ENCODE data around the gene MTUS2. TPM values are rescaled to one million over a fixed set of nuclear protein-coding genes. Genes with fewer than 3 reads are reported as not detected.

The MTUS2 gene
- total and polyA plus RNA-seq, 2 experiments from 2014 or later = 0.27 to 0.38 TPM

- Mint-ChIP-seq H3K4me3 (no peak overlapping the region), H3K4me1 (peaks cover 31% of the 10 kb centered on the region), H3K9me3 (no peaks in the 10 kb centered on the region), H3K27ac (no peak overlapping the region), H3K36me3 (ENCODE audit: low read depth) (no peaks in the 10 kb centered on the region), H3K27me3 (ENCODE audit: insufficient read depth, low read depth, poor library complexity) (peaks cover 4% of the 10 kb centered on the region)
- no peak for TF ChIP-seq ZNF114 (CRISPR knock-in tag; IDR thresholded peaks at IDR 0.05)
- TF ChIP-seq ETS1 (IDR thresholded peaks at IDR 0.05) = no peak
- no peak for TF ChIP-seq ZNF331 (CRISPR knock-in tag; IDR thresholded peaks at IDR 0.05; ENCODE audit: low read depth)
- no peak for TF ChIP-seq STAT1 (IDR thresholded peaks at IDR 0.05; ENCODE audit: unreplicated experiment)
- TF ChIP-seq REST (IDR thresholded peaks at IDR 0.05; ENCODE audit: unreplicated experiment) = no peak
- TF ChIP-seq EZH2 (IDR thresholded peaks at IDR 0.05; ENCODE audit: low read depth, unreplicated experiment) = no peak
- no peak for TF ChIP-seq CREB1 (CRISPR knock-in tag; IDR thresholded peaks at IDR 0.05; ENCODE audit: low read depth)
- TF ChIP-seq CTCF (conservative IDR thresholded peaks at IDR 0.05; ENCODE audit: low read depth in 2 of 2) = no peak
- TF ChIP-seq JUNB (IDR thresholded peaks at IDR 0.05; ENCODE audit: unreplicated experiment) = no peak
- no peak for TF ChIP-seq ZNF462 (CRISPR knock-in tag; IDR thresholded peaks at IDR 0.05)
- no peak for TF ChIP-seq POLR2AphosphoS5 (IDR thresholded peaks at IDR 0.05; ENCODE audit: low read depth)
- TF ChIP-seq NANOG (IDR thresholded peaks at IDR 0.05; ENCODE audit: borderline replicate concordance) = no peak
- Histone ChIP-seq H4K20me1 (replicated peaks; ENCODE audit: insufficient read depth) (no peaks in the 10 kb centered on the region), H3K9me2 (ENCODE audit: insufficient read depth) (no peaks in the 10 kb centered on the region), H3K4me3 (no peak overlapping the region), H3K27me3 (ENCODE audit: insufficient read depth) (no peaks in the 10 kb centered on the region), H3K4me1 (ENCODE audit: insufficient read depth) (peaks cover 7% of the 10 kb centered on the region; the same call in 1 of the 2 replicates), H3K79me2 (replicated peaks; ENCODE audit: insufficient read depth) (no peaks in the 10 kb centered on the region), H3F3A (replicated peaks; ENCODE audit: low read depth) (no peaks in the 10 kb centered on the region), H3K27ac (ENCODE audit: low read depth) (no peak overlapping the region), H3K36me3 (ENCODE audit: insufficient read depth) (no peaks in the 10 kb centered on the region), H3K4me2 (no peak overlapping the region), H2AFZ (no peak overlapping the region)
- ATAC-seq (no peak), DNase-seq (ENCODE audit: low spot score) (no peak)
Observed at GRCh38 chr13:29489650-29490560, 669.8 kb downstream of the MTUS2 start.
